Right lobe of liver (tissue), 6 donors: Measurements from ENCODE around the gene ARID5B. TPM values are rescaled to one million over a fixed set of nuclear protein-coding genes. Genes with fewer than 3 reads are reported as not detected.
A peak's percentile ranks its signal among the peaks of the same experiment; 100 is the strongest.

ENCODE experiments used
- ATAC-seq, 4 donors: fragments of 200-7000 bp; cut with Tn5 transposase; one replicate each; pipeline ENCODE4 v1.9.1; 2020; ENCODE audit warnings: mild to moderate bottlenecking in 4 of 4, moderate library complexity in 4 of 4
- DNase-seq, 3 donors: peaks; one replicate each; pipeline ENCODE4 v3.0.0-alpha.2; 2020
- H3K27ac ChIP-seq, 3 donors: fragments of 200-600 bp; one replicate each; pipeline ENCODE4 v1.8.0; 2022
- H3K27me3 ChIP-seq, 2 donors: fragments of 200-600 bp; one replicate each; pipeline ENCODE4 v1.8.0; 2022
- H3K36me3 ChIP-seq, 4 donors: fragments of 200-600 bp; sonication (generic) in 1 of 4; one replicate each; pipeline versions ENCODE4 v1.5.1 to v1.8.0; 2017 to 2022; ENCODE audit warnings: control low read depth in 1 of 4
- H3K4me1 ChIP-seq, 4 donors: fragments of 200-600 bp; sonication (generic) in 1 of 4; one replicate each; pipeline versions ENCODE4 v1.5.1 to v1.8.0; 2017 to 2022; ENCODE audit warnings: control low read depth in 1 of 4
- H3K4me3 ChIP-seq, 3 donors: fragments of 200-600 bp; one replicate each; pipeline ENCODE4 v1.8.0; 2022
- H3K9me3 ChIP-seq, 4 donors: fragments of 200-600 bp; sonication (generic) in 1 of 4; one replicate each; pipeline versions ENCODE4 v1.5.1 to v1.8.0; 2017 to 2022; ENCODE audit warnings: control low read depth in 1 of 4
- CTCF ChIP-seq, 4 donors: fragments of 200-600 bp in 3 of 4; fragments of 450-650 bp in 1 of 4; IDR thresholded peaks; one replicate each; pipeline versions ENCODE4 v1.5.1 to v1.8.0; 2016 to 2022; ENCODE audit warnings: antibody characterized with exemption in 4 of 4, mild to moderate bottlenecking in 2 of 4
- POLR2A ChIP-seq: fragments of 450-650 bp; IDR thresholded peaks from one replicate; pipeline ENCODE4 v1.6.1; 2017; ENCODE audit warnings: antibody characterized with exemption, mild to moderate bottlenecking
- WGBS: methylation state at CpG from one replicate; pipeline ENCODE4 v1.1.6; 2018; ENCODE audit warnings: low coverage, low lambda C conversion rate; ENCODE audit not compliant: insufficient coverage; ENCODE audit errors: missing lambda C conversion rate; 5-methylcytosine and 5-hydroxymethylcytosine counted together
- intact Hi-C, 2 donors: fragments of 100-400 bp; cut with DNase I; formaldehyde crosslinking; loops; one replicate each; pipeline versions ENCODE4 v1.11.2 to v1.14.1; 2022
- total RNA-seq, 6 experiments: library from RNA; depleted of rRNA in 2 of 6; stranded (reverse); fragments of >200 nt in 2 of 6; fragmentation: NEBNext Ultra II Directional in 3 of 6; extraction: Animal tissue kit (Norgen Biotek cat#: 25700) in 3 of 6; gene quantifications; one replicate each; pipeline versions ENCODE4 v1.1.0 to v1.2.4, GENCODE V29; 2016 to 2023
- donor health status: DM: no; HTN: yes; CAD: no.
- donor health status: DM: no; HTN: no; CAD: no.
- donor health status: DM: no; HTN: no; CAD: no.
- donor health status: DM: no; HTN: yes; CAD: no.
- donor health status: DM: no; HTN: yes; CAD: no.

Gene ARID5B
- total RNA-seq, 6 experiments from 2014 or later = 2.7 to 10.5 (median 5.3) TPM

GRCh38 chr10:62072901-62073300 lies 171.4 kb downstream of the ARID5B start:
- H3K4me3 ChIP-seq = no peak overlapping the region
- H3K27ac ChIP-seq = no peak overlapping the region
- ATAC-seq (no peak), DNase-seq (no peak)
- peaks cover 0 to 4% (median under 1%) of the 10 kb centered on the region in 4 donors for H3K36me3 ChIP-seq
- H3K27me3 ChIP-seq = no peaks in the 10 kb centered on the region
- no peak for TF ChIP-seq CTCF (IDR thresholded peaks at IDR 0.05)
- no peak for TF ChIP-seq POLR2A
- no peaks in the 10 kb centered on the region for H3K9me3 ChIP-seq
- intact Hi-C loops = no loop called here
- WGBS = 80% methylated on average over 2 of the region's 2 CpGs
- H3K4me1 ChIP-seq = no peaks in the 10 kb centered on the region

GRCh38 chr10:62073429-62073828 lies 171.9 kb downstream of the ARID5B start:
- no peaks in the 10 kb centered on the region for H3K4me1 ChIP-seq
- no peak for DNase-seq
- WGBS = 80% methylated on average over 3 of the region's 3 CpGs
- TF ChIP-seq POLR2A (no peak), CTCF (IDR thresholded peaks at IDR 0.05) (no peak)
- H3K36me3 ChIP-seq = peaks cover 0 to 4% (median under 1%) of the 10 kb centered on the region in 4 donors
- H3K27ac ChIP-seq = no peak overlapping the region
- intact Hi-C loops = no loop called here
- no peaks in the 10 kb centered on the region for H3K27me3 ChIP-seq
- no peak for ATAC-seq
- H3K4me3 ChIP-seq = no peak overlapping the region
- H3K9me3 ChIP-seq = no peaks in the 10 kb centered on the region

GRCh38 chr10:62075414-62075813 lies 173.9 kb downstream of the ARID5B start:
- ATAC-seq = no peak
- Histone ChIP-seq H3K9me3 (no peaks in the 10 kb centered on the region), H3K27me3 (no peaks in the 10 kb centered on the region), H3K27ac (no peak overlapping the region), H3K4me1 (no peaks in the 10 kb centered on the region), H3K4me3 (no peak overlapping the region), H3K36me3 (peaks cover 0 to 4% (median under 1%) of the 10 kb centered on the region in 4 donors)
- intact Hi-C loops = no loop called here
- DNase-seq = no peak
- 83% methylated on average over 4 of the region's 11 CpGs for WGBS
- TF ChIP-seq CTCF (IDR thresholded peaks at IDR 0.05) = no peak

- intact Hi-C loops = no loop called here
- H3K4me1 ChIP-seq = peaks cover 0 to under 1% (median 0%) of the 10 kb centered on the region in 4 donors
- H3K9me3 ChIP-seq = no peaks in the 10 kb centered on the region
- H3K27me3 ChIP-seq = no peaks in the 10 kb centered on the region
- H3K36me3 ChIP-seq = peaks cover 0 to 4% (median under 1%) of the 10 kb centered on the region in 4 donors
- no peak overlapping the region for H3K27ac ChIP-seq
- no peak overlapping the region for H3K4me3 ChIP-seq
- 86% methylated on average over 1 of the region's 8 CpGs for WGBS
- TF ChIP-seq CTCF (IDR thresholded peaks at IDR 0.05) = no peak
- TF ChIP-seq POLR2A = no peak
- ATAC-seq (no peak), DNase-seq (no peak)
Observed at GRCh38 chr10:62075912-62076311, 174.4 kb downstream of the ARID5B start.

- no peaks in the 10 kb centered on the region for H3K9me3 ChIP-seq
- H3K27ac ChIP-seq = no peak overlapping the region
- TF ChIP-seq POLR2A (no peak), CTCF (IDR thresholded peaks at IDR 0.05) (no peak)
- H3K4me3 ChIP-seq = no peak overlapping the region
- WGBS = 78% methylated on average over 2 of the region's 2 CpGs
- H3K27me3 ChIP-seq = no peaks in the 10 kb centered on the region
- H3K36me3 ChIP-seq = peaks cover 0 to 4% (median under 1%) of the 10 kb centered on the region in 4 donors
- no peak for DNase-seq
- intact Hi-C loops = no loop called here
- H3K4me1 ChIP-seq = peaks cover 0 to 9% (median 0%) of the 10 kb centered on the region in 4 donors
- ATAC-seq = peak in 1 of 4 donors; percentile 31
Observed at GRCh38 chr10:62076891-62077290, 175.4 kb downstream of the ARID5B start.
